ENCODE results near the gene PHLDB2. TPM values are rescaled to one million over a fixed set of nuclear protein-coding genes. Genes with fewer than 3 reads are reported as not detected.

Gene PHLDB2
- total and polyA plus RNA-seq, 10 of the 15 experiments (the other 5 are each of a cell fraction or from before 2014, with no cell fraction given), result 0.03 to 0.67 (median 0.40) TPM

DNA sequence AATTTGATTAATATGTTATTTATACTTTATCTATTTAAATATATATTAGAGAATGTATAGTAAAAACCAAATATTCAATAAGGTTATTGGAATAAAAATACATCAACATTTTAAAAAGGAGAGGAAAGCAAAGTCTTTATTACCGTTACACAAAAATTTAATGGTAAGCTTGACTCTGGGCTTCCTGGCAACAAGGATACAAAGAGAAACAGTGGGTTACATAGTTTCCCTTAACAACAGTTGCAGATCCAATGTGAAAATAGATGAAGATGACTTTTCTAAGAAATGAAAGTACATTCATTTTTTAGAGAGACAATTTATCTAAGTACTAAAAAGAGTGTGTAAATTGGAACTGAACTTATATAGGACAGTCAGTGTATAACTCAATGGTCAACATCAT lies 6.0 kb upstream of the PHLDB2 start (continued):
- TF ChIP-seq NR2C2 (IDR thresholded peaks at IDR 0.05; ENCODE audit: borderline replicate concordance, control insufficient read depth, insufficient read length, low read depth), result no peak

DNA sequence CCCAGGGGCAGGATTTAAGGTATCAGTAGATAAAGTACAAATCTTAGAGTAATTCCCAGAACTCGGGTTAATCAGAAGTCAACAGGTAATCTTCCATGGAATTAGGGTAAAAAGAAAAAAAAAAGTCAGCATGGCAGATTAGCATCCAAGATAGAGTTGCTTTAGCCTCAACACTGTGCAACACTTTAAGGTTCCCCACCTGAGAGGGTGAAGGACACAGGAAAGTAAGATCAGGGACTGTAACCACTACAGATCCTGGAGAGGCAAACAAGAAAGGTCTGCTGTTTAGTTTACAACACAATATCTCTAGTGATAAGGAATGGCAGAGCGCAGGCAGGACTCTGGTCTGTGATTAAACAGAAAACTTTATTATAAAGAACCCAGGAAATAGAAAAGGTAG lies 4.1 kb upstream of the PHLDB2 start:
- intact Hi-C loops (cut with micrococcal nuclease; ENCODE audit: unreplicated experiment), result no loop called here
- ChIA-PET POLR2A (no interaction called here), RAD21 (ENCODE audit: unreplicated experiment) (no interaction called here), CTCF (no interaction called here), SMC1A (ENCODE audit: uncharacterized antibody, unreplicated experiment) (no interaction called here)
- TF ChIP-seq, protein P1, sequence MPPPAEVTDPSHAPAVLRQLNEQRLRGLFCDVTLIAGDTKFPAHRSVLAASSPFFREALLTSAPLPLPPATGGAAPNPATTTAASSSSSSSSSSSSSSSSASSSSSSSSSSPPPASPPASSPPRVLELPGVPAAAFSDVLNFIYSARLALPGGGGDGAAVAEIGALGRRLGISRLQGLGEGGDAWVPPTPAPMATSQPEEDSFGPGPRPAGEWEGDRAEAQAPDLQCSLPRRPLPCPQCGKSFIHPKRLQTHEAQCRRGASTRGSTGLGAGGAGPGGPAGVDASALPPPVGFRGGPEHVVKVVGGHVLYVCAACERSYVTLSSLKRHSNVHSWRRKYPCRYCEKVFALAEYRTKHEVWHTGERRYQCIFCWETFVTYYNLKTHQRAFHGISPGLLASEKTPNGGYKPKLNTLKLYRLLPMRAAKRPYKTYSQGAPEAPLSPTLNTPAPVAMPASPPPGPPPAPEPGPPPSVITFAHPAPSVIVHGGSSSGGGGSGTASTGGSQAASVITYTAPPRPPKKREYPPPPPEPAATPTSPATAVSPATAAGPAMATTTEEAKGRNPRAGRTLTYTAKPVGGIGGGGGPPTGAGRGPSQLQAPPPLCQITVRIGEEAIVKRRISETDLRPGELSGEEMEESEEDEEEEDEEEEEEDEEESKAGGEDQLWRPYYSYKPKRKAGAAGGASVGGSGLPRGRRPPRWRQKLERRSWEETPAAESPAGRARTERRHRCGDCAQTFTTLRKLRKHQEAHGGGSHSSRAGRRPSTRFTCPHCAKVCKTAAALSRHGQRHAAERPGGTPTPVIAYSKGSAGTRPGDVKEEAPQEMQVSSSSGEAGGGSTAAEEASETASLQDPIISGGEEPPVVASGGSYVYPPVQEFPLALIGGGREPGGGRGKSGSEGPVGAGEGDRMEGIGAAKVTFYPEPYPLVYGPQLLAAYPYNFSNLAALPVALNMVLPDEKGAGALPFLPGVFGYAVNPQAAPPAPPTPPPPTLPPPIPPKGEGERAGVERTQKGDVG (CRISPR knock-in tag; IDR thresholded peaks at IDR 0.05), result no peak
- TF ChIP-seq WRNIP1 (IDR thresholded peaks at IDR 0.05; ENCODE audit: borderline replicate concordance, low read depth, low read length), result no peak
- TF ChIP-seq TCF12 (IDR thresholded peaks at IDR 0.05; ENCODE audit: low read depth, low read length), result no peak
- TF ChIP-seq SIN3A (IDR thresholded peaks at IDR 0.05; ENCODE audit: low read depth, low read length), result no peak
- TF ChIP-seq DPF2 (IDR thresholded peaks at IDR 0.05), result no peak
- TF ChIP-seq ZNF384 (IDR thresholded peaks at IDR 0.05; ENCODE audit: borderline replicate concordance, low read depth, low read length), result no peak
- no peak for TF ChIP-seq YBX1 (IDR thresholded peaks at IDR 0.05)
- TF ChIP-seq TCF3 (IDR thresholded peaks at IDR 0.05; ENCODE audit: borderline replicate concordance, insufficient read depth, low read depth, low read length), result no peak
- TF ChIP-seq, protein P2, sequence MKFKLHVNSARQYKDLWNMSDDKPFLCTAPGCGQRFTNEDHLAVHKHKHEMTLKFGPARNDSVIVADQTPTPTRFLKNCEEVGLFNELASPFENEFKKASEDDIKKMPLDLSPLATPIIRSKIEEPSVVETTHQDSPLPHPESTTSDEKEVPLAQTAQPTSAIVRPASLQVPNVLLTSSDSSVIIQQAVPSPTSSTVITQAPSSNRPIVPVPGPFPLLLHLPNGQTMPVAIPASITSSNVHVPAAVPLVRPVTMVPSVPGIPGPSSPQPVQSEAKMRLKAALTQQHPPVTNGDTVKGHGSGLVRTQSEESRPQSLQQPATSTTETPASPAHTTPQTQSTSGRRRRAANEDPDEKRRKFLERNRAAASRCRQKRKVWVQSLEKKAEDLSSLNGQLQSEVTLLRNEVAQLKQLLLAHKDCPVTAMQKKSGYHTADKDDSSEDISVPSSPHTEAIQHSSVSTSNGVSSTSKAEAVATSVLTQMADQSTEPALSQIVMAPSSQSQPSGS (IDR thresholded peaks at IDR 0.05; ENCODE audit: low read length), result no peak
- DNase-seq (ENCODE audit: low read depth, low spot score) (no peak), ATAC-seq (no peak), FAIRE-seq (no peak)
- Histone ChIP-seq H3K79me2 (ENCODE audit: control insufficient read depth, insufficient read depth, low read length) (no peaks in the 10 kb centered on the region), H3K4me3 (no peak overlapping the region), H3K27ac (ENCODE audit: control insufficient read depth, insufficient read depth) (no peak overlapping the region), H4K20me1 (ENCODE audit: control insufficient read depth, insufficient read depth) (no peaks in the 10 kb centered on the region), H2AFZ (ENCODE audit: control insufficient read depth, low read depth, low read length) (no peak overlapping the region), H3K27me3 (replicated peaks in 1 of 2; ENCODE audit: control insufficient read depth in 2 of 2, insufficient read depth in 2 of 2, low read length in 1 of 2) (peaks cover 0 to 6% of the 10 kb centered on the region in 2 experiments; a peak in 3 of 4 replicates), H3K4me2 (ENCODE audit: control insufficient read depth, insufficient read depth) (no peak overlapping the region), H3K9me3 (replicated peaks; ENCODE audit: control insufficient read depth, insufficient read depth, low read length) (no peaks in the 10 kb centered on the region), H3K9ac (ENCODE audit: control insufficient read depth, insufficient read depth, low read length) (no peak overlapping the region), H3K36me3 (ENCODE audit: control insufficient read depth in 2 of 2, insufficient read depth in 2 of 2, low read length in 1 of 2) (no peaks in the 10 kb centered on the region), H3K4me1 (ENCODE audit: control insufficient read depth, insufficient read depth, low read length) (no peaks in the 10 kb centered on the region)
- in situ Hi-C loops (cut with MboI), result no loop called here
- 30% methylated on average over 2 of the region's 2 CpGs for WGBS (ENCODE audit: insufficient coverage, insufficient replicate concordance, low lambda C conversion rate, missing lambda C conversion rate)
- BruUV-seq (replicated peaks), result no TSS peak
